Body of pancreas (tissue), 4 donors: ENCODE results near the gene MGMT. TPM values are rescaled to one million over a fixed set of nuclear protein-coding genes. Genes with fewer than 3 reads are reported as not detected.

Experiments used
- ATAC-seq: fragments of 150-250 bp; one replicate; pipeline ENCODE4 v1.9.1; 2016
- DNase-seq, 4 donors: peaks; one replicate each; pipeline ENCODE4 v3.0.0-alpha.2; 2019
- H3K27ac ChIP-seq, 4 donors: fragments of 200-600 bp; sonication (generic); 1 replicate in 3 of 4; 2 replicates in 1 of 4; pipeline versions ENCODE4 v1.5.1 to v1.6.1; 2016 to 2019; ENCODE audit warnings: mild to moderate bottlenecking in 1 of 4, mixed read lengths in 1 of 4, moderate library complexity in 1 of 4
- H3K27me3 ChIP-seq, 2 donors: fragments of 200-600 bp; sonication (generic); one replicate each; pipeline ENCODE4 v1.6.0; 2016; ENCODE audit warnings: mild to moderate bottlenecking in 1 of 2
- H3K36me3 ChIP-seq, 2 donors: fragments of 200-600 bp; sonication (generic); replicated peaks in 1 of 2; 2 replicates each; pipeline ENCODE4 v1.5.1; 2016; ENCODE audit warnings: low read depth in 2 of 2; ENCODE audit not compliant: insufficient read depth in 1 of 2
- H3K4me1 ChIP-seq: fragments of 200-600 bp; sonication (generic); one replicate; pipeline ENCODE4 v1.6.0; 2016
- H3K4me3 ChIP-seq, 2 donors: fragments of 200-600 bp; sonication (generic); 1 replicate in 1 of 2; 2 replicates in 1 of 2; pipeline ENCODE4 v1.5.1; 2016 to 2019
- H3K9me3 ChIP-seq, 3 donors: fragments of 200-600 bp; sonication (generic); 1 replicate in 2 of 3; 2 replicates in 1 of 3; pipeline ENCODE4 v1.5.1; 2016
- POLR2A ChIP-seq, 3 donors: fragments of 450-650 bp; IDR thresholded peaks; one replicate each; pipeline ENCODE4 v1.6.1; 2016; ENCODE audit warnings: antibody characterized with exemption in 3 of 3, mild to moderate bottlenecking in 2 of 3
- WGBS, 2 donors: methylation state at CpG; one replicate each; pipeline ENCODE4 v1.1.5; 2017; 5-methylcytosine and 5-hydroxymethylcytosine counted together
- intact Hi-C: fragments of 100-400 bp; cut with DNase I; formaldehyde crosslinking; loops from one replicate; pipeline ENCODE4 v1.15.1; 2023
- total RNA-seq, 2 donors: library from RNA; depleted of rRNA; stranded (reverse); fragments of >200 nt; gene quantifications; one replicate each; pipeline ENCODE4 v1.1.0, GENCODE V29; 2016
- TF ChIP-seq, protein P1 (sequence below), 7 experiments: fragments of 450-650 bp in 4 of 7; fragments of 200-600 bp in 3 of 7; sonication (generic) in 3 of 7; IDR thresholded peaks; one replicate each; pipeline ENCODE4 v1.5.1; 2016 to 2019; ENCODE audit warnings: antibody characterized with exemption in 7 of 7

MGMT gene
- total RNA-seq, 2 donors from 2014 or later = 13.7 to 25.4 TPM

DNA sequence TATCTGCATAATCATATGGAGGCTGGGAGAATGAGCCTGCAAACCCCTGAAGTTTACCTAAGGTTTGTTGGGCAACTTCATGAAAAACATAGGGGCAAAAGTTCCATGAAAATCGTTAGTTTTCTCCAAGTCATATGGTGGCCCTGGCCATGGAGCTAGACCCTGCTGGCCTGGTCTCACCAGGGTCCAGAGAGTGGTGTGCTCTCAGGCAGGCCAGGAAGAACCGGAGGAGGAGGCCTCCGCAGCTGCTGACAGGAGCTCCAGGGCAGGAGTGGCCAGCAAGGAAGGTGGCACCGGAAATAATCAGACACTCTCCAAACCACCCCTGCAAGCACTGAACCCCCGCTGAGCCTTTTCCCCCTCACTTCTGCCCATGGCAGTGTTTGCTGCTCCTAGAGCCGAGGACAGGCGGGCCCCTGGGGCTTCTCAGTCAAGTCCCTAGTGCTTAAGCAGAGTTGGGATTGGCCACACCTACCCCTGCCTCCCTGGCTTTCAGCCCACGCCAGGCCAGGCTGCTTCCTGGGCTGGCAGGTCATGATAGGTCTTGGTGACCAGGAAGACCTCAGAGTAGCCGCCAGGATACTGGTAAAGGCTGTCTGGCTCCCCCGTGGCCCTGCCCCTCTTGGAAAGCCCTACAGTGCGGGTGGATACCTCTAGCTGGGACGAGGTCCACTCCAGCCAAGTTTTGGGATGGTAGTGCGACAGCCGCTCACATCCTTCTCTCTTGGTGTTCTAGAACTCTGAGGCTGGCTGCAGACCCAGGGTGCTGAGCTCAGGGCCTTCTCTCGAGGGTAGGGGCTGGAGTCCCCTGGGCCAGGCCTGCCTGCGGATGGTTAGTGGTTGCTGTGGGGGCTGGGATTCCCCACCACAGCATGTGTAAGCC is 242.8 kb downstream of the MGMT start:
- DNase-seq = no peak
- Histone ChIP-seq H3K4me1 (no peaks in the 10 kb centered on the region), H3K27me3 (no peaks in the 10 kb centered on the region), H3K27ac (no peak overlapping the region), H3K36me3 (no peaks in the 10 kb centered on the region), H3K4me3 (no peak overlapping the region), H3K9me3 (no peaks in the 10 kb centered on the region)
- no peak for TF ChIP-seq POLR2A (IDR thresholded peaks at IDR 0.05)
- TF ChIP-seq, protein P1, sequence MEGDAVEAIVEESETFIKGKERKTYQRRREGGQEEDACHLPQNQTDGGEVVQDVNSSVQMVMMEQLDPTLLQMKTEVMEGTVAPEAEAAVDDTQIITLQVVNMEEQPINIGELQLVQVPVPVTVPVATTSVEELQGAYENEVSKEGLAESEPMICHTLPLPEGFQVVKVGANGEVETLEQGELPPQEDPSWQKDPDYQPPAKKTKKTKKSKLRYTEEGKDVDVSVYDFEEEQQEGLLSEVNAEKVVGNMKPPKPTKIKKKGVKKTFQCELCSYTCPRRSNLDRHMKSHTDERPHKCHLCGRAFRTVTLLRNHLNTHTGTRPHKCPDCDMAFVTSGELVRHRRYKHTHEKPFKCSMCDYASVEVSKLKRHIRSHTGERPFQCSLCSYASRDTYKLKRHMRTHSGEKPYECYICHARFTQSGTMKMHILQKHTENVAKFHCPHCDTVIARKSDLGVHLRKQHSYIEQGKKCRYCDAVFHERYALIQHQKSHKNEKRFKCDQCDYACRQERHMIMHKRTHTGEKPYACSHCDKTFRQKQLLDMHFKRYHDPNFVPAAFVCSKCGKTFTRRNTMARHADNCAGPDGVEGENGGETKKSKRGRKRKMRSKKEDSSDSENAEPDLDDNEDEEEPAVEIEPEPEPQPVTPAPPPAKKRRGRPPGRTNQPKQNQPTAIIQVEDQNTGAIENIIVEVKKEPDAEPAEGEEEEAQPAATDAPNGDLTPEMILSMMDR (IDR thresholded peaks at IDR 0.05) = no peak
- WGBS, 2 donors = 95 to 96% methylated on average over 6 to 16 of the region's 16 CpGs
- no peak for ATAC-seq
- intact Hi-C loops = no loop called here

DNA sequence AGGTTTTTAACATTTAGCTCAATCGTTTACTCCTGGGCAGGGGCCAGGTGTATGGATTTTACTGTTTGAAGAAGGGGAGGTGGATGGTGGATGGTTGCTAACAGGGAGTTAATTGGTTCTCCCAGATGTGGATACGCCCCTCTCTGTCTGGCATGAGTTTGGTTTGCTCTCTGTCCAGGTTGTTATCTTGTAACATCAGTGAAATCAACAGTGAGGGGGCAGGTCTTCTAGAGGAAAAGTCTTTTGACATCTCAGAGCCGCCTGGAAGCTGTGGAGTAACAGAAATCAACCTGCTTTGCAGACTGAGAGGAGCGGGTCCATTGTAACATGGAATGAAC is 243.4 kb downstream of the MGMT start:
- no peak for DNase-seq
- TF ChIP-seq, protein P1 (IDR thresholded peaks at IDR 0.05) = no peak
- TF ChIP-seq POLR2A (IDR thresholded peaks at IDR 0.05) = no peak
- intact Hi-C loops = no loop called here

DNA sequence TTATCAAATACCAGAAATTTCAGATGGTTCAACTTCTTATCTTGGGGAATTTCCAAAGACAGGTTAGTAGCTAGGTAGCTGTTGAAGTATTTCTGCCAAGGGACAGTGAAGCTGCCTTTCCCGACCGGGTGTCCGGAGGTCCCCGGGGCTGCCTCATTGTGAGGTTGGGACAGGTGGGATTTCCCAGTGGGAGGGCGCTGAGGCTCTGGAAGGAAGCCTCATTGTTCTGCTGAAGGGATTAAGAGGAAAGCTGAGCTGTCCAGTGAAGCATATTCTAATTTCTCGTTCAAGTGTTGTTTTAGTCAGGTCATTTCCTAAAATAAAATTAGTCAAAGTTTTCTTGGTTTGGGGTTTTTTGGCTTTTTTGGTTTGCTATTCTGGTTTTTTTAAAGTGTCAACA is 244.2 kb downstream of the MGMT start:
- no peak for DNase-seq
- no peak overlapping the region for H3K4me3 ChIP-seq
- TF ChIP-seq, protein P1 (IDR thresholded peaks at IDR 0.05) = no peak
- no peak for TF ChIP-seq POLR2A (IDR thresholded peaks at IDR 0.05)
- ATAC-seq = no peak
- no peaks in the 10 kb centered on the region for H3K36me3 ChIP-seq
- WGBS, 2 donors = 62 to 80% methylated on average over 6 of the region's 6 CpGs
- H3K27me3 ChIP-seq = no peaks in the 10 kb centered on the region
- intact Hi-C loops = no loop called here
- H3K9me3 ChIP-seq = no peaks in the 10 kb centered on the region
- H3K4me1 ChIP-seq = no peaks in the 10 kb centered on the region
- no peak overlapping the region for H3K27ac ChIP-seq

More for the DNA sequence above, 243.4 kb downstream of the MGMT start:
- WGBS, 2 donors = 67 to 88% methylated on average over 3 to 4 of the region's 4 CpGs
- no peak for ATAC-seq
- H3K36me3 ChIP-seq = no peaks in the 10 kb centered on the region
- no peak overlapping the region for H3K4me3 ChIP-seq
- no peak overlapping the region for H3K27ac ChIP-seq
- no peaks in the 10 kb centered on the region for H3K9me3 ChIP-seq
- H3K4me1 ChIP-seq = no peaks in the 10 kb centered on the region
- no peaks in the 10 kb centered on the region for H3K27me3 ChIP-seq

DNA sequence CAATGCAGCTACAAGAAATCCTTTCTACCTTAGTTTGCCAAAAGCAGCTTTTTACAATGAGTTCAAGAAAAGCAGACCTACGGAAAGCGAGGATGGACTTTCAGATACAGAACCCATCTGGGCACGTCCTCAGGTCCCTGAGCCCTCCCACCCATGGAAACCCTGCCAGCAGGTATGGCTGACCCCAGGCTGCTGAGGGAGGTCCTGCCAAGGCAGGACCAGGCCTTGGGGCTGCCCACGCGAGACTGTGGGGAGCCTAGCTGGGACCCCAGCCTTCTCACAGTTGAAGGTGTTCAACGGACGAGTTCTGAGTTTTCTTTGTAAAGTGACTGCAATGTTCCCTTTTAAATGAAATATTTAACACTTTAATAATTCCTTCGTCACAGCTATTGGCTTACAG is 245.0 kb downstream of the MGMT start:
- ATAC-seq (no peak), DNase-seq (no peak)
- Histone ChIP-seq H3K9me3 (no peaks in the 10 kb centered on the region), H3K4me3 (no peak overlapping the region), H3K27ac (no peak overlapping the region), H3K36me3 (no peaks in the 10 kb centered on the region), H3K27me3 (no peaks in the 10 kb centered on the region), H3K4me1 (no peaks in the 10 kb centered on the region)
- intact Hi-C loops = no loop called here
- TF ChIP-seq POLR2A (IDR thresholded peaks at IDR 0.05) = no peak
- TF ChIP-seq, protein P1 (IDR thresholded peaks at IDR 0.05) = no peak
- WGBS, 2 donors = 92 to 96% methylated on average over 7 to 8 of the region's 8 CpGs
